ENCODE measurements around the gene AP5B1. TPM values are rescaled to one million over a fixed set of nuclear protein-coding genes. Genes with fewer than 3 reads are reported as not detected.
A peak's percentile ranks its signal among the peaks of the same experiment; 100 is the strongest.

Gene AP5B1, protein sequence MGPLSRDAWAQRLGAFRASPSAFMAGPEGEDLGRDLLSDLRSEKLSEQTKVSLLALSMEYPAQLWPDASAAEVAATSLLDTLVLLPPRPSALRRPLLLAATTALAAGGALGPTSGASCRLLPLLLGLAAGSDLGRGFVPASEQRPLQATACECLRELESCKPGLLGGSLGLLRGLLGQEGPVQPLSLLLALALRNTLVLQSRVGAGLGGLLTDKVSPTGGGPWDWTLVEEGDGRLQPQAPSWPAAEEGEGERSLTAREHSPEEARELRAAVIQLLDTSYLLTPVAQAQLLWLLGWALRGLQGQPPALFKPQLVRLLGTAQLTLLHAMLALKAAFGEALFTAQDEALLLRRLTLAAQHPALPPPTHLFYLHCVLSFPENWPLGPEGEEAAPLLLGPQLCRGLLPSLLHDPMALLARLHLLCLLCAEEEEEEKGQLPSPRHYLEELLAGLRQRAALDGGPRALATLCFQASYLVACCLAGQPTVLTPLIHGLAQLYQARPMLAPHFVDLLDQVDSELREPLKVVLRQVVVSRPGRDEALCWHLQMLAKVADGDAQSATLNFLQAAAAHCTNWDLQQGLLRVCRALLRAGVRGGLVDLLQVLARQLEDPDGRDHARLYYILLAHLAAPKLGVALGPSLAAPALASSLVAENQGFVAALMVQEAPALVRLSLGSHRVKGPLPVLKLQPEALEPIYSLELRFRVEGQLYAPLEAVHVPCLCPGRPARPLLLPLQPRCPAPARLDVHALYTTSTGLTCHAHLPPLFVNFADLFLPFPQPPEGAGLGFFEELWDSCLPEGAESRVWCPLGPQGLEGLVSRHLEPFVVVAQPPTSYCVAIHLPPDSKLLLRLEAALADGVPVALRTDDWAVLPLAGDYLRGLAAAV
- 19.7 and 20.0 TPM in 2 replicates for total RNA-seq (2014; rRNA removed; shearing (Covaris generic))
- 26.4 and 33.9 TPM in 2 replicates for polyA plus RNA-seq (2015; cell fraction: cytosol; rRNA removed)
- polyA plus RNA-seq (2015; cell fraction: nucleus; rRNA removed): 33.0 and 38.5 TPM in 2 replicates

DNA sequence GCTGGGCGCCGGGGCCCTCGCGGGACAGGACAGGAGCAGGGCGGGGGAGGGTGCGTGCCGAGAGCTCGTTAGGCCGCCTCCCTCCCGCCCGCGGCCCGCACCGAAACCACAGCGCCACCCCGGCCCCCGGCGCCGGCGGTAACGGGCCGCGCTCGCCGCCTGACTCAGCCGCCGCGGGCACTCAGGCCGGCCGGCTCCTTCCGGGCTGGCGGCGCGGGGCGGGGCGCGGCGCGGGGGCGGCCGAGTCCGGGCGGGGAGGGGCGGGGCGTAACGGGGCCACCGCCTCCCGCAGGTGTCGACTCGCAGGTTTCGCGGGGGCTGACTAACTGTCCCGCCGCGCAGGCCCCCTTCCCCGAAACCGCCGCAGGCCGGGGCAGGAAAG, at the start of gene AP5B1:
Gene AP5B1, minus strand, starts transcription at position 207 of the 382 bp plus-strand sequence. CDS start 385 bp downstream, outside the sequence.
- peak; percentile 51 for DNase-seq (ENCODE audit: low read depth, low spot score)
- in situ Hi-C loops (cut with HindIII; ENCODE audit: low pct_unique_long_range_greater_than_20kb, low sequenced_read_pairs): no loop called here

DNA sequence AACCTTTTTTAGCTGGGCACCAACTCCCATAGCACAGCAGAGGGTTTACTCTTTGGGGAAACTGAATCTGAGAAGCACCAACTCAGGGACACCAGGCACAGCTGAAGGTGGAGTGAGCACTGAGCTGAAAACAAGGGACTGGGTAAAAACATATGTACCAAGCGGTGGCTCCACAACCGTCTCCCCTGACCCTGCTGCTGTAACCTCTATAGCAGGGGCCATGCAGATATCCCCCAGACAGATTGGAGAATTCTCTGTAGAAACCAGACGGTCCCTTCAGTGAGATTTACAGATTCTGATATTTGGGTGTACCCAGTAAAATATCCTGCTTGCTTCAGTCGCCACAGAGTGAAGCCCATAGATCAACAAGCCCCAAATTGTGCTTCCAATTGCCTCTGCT, 48.7 kb upstream of the AP5B1 start:
- in situ Hi-C loops (cut with HindIII; ENCODE audit: low pct_unique_long_range_greater_than_20kb, low sequenced_read_pairs): no loop called here
- DNase-seq (ENCODE audit: low read depth, low spot score): no peak

DNA sequence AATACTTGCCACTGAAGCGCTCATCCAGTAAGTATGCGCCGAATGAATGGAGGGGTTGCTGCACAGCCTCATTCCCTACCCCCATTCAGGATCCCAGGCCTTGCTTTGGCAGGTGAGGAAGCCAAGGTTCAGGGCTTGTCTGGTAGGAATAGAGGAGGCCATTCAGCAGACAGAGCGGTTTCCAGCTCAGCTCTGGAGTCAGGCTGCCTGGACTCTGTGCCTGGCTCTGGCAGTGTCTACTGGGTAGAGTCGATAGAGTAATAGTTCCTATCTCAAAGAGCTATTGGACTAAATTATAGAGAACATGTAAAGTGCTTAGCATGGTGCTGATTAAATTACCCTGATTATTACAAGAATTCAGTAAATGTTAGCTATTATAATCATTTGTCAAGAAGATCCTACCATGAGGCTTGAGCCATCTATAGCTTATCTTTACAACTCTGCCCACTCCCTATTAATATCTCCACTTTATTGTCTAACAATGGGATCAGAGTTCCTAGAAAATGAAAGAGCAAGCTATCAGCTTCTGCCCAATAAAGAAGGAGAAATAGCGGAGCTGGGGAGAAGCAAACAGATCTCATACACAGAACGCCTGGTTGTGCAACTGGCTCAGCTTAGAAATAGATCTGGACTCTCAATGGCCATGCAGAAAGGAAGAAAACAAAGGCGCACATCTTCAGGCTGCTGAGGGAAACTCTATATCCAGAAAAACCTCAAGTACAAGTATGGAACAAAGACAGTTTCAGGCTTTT, 46.4 kb upstream of the AP5B1 start:
- in situ Hi-C loops (cut with HindIII; ENCODE audit: low pct_unique_long_range_greater_than_20kb, low sequenced_read_pairs): no loop called here
- peak; percentile 31 for DNase-seq (ENCODE audit: low read depth, low spot score)

DNA sequence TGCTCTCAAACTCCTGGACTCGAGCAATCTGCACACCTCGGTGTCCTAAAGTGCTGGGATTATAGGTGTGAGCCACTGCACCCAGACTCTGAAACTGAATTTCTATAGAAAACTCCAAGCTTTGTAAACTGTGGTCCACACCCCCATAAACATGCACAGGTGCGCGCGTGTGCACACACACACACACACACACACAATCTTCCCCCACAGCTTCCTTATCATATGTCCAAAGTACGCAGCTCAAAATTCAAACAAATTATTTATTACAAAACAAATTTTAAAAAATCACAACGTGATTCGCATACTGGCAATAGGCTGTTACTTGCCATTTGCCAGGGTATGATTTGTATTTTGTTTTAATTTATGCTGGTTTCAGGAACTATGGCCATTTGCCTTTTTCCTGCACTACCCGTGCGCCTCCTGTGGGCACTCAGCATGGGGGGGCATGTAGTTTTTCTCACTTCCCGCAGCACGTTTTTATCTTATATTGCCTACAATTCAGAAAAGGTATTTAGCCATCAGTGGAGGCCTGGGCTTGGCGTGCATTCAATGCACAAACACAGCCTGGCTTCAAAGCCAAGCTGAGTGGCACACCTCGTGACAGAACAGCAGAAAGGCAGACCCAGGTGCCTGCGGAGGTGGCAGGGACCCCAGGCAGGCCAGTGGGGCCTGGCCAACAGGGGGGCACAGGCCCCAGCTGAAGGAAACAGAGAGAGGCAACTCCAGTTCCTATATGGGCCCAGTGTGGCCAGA, 42.2 kb upstream of the AP5B1 start:
- in situ Hi-C loops (cut with HindIII; ENCODE audit: low pct_unique_long_range_greater_than_20kb, low sequenced_read_pairs): no loop called here
- no peak for DNase-seq (ENCODE audit: low read depth, low spot score)

DNA sequence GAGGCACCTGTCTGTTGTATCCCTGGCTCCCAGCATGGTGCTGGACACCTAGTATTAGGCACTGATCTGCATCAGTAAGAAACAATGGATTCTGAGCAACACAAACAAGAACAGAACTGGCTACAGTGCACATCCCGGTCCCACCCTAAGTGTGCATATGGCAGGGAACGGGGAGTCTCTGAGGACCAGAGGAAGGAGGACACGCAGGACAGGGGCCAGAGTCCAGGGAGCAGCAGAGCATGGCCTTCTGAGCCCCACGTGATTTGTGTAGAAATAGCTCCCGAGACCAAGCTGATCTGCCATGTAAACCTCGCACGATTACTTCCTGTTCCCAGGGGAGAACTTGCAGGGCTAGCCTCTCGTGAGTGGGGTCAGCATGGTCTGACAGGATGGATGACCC, 40.3 kb upstream of the AP5B1 start:
- no peak for DNase-seq (ENCODE audit: low read depth, low spot score)
- in situ Hi-C loops (cut with HindIII; ENCODE audit: low pct_unique_long_range_greater_than_20kb, low sequenced_read_pairs): no loop called here

DNA sequence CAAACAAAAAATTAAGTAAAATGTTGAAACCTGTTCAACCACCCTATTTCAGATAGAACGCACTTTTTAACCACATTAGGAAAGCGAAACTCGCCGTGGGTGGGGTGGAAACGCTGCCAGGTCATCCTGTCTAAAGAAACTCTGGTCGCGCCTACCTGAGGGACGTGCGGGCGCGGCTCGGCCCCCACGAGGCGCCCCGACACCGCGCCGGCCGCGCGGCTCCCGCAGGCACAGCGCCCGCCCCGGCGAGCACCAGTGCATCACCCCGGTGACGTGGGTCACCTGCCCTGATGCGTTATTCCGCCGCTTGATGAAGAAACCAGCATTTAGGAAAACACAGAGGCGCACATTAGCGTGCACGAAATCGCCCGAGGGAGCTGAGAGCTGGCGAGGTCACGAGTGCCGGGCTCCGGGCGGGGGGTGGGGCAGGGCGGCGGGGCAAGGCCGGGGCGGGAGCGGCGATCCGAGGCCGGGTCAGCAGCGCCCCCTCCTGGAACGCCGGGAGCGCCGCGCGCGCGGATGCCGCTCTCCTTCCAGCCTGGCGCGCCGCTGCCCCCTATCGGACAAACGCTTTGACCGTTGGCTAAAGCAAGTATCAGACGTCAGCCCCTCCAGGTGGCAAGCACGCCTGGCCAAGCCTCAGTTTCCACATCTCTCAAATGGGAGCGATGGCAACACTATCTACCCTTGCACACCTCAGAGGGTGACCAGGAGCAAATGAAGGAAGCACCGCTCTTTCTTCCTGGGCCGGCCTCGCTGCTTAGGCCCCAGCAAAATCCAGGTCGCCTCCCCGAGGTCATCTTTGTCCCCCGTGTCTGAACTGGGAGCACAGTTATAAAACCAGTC, 37.3 kb upstream of the AP5B1 start:
- peak; percentile 89 for DNase-seq (ENCODE audit: low read depth, low spot score)
- in situ Hi-C loops (cut with HindIII; ENCODE audit: low pct_unique_long_range_greater_than_20kb, low sequenced_read_pairs): no loop called here

DNA sequence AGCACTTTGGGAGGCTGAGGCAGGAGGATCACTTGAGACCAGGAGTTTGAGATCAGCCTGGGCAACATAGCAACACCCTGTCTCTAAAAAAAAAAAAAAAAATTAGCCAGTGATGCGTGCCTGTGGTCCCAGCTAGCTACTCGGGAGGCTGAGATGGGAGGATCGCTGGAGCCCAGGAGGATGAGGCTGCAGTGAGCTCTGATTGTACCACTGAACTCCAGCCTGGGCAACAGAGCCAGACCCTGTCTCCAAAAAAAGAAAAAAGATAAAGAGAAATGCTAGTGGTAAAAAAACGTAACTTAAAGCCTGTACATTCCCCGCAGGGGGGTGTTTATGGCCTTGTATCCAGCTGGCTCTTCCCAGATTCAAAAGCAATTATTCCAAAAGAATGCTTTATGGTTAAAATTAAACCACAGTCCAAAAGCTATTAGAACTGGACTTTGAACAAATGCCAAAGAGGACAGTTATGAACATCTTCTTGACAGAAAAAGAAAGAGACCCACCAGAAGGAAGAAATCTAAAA, 36.6 kb upstream of the AP5B1 start:
- in situ Hi-C loops (cut with HindIII; ENCODE audit: low pct_unique_long_range_greater_than_20kb, low sequenced_read_pairs): no loop called here
- DNase-seq (ENCODE audit: low read depth, low spot score): peak; percentile 7

DNA sequence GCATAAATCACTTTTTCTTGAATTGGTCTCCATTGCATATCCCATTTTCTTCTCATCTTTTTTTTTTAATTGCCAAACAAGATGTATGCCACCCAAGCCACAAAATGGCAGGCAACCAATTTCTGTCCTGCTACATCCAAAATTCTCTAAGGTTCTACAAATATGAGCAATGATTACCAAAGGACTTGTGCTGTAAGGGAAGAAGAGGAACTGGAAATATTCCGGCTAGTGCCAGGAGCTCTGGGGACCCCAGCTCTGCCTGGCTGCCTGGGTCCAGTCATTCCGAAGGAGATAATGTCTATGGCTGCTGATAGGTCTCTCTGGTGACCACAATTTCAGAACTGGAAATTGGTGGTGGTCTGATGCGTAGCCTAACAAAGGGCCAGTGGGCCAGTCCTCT, 35.9 kb upstream of the AP5B1 start:
- DNase-seq (ENCODE audit: low read depth, low spot score): no peak
- in situ Hi-C loops (cut with HindIII; ENCODE audit: low pct_unique_long_range_greater_than_20kb, low sequenced_read_pairs): no loop called here

DNA sequence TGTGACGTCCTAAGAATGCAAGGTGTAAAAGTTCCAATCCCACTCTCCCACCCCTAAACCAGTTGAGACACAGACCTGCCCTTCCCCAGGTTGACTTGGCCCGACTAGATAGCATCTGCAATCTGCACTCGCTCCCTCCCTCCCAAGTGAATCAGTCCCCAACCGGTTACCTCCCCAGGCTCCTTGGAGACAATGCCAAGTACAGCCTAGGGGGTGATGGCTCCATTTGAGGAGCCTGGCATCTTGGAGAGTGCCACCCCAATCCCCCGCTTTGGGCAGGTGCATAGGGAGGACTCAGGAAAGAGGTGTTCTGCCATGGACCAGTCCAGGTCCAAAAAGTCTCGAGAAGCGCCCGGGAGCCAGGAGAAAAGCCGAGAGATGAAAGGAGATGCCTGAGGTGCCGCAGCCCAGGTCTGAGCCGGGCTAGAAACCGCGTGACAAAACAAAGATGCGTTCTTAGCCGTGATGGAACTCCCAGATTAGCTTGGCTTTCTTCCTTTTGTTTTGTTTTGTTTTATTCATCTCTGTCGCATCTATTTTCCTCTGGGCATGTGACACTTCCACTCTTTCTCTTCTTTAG, 34.3 kb upstream of the AP5B1 start:
- peak; percentile 11 for DNase-seq (ENCODE audit: low read depth, low spot score)
- in situ Hi-C loops (cut with HindIII; ENCODE audit: low pct_unique_long_range_greater_than_20kb, low sequenced_read_pairs): no loop called here

DNA sequence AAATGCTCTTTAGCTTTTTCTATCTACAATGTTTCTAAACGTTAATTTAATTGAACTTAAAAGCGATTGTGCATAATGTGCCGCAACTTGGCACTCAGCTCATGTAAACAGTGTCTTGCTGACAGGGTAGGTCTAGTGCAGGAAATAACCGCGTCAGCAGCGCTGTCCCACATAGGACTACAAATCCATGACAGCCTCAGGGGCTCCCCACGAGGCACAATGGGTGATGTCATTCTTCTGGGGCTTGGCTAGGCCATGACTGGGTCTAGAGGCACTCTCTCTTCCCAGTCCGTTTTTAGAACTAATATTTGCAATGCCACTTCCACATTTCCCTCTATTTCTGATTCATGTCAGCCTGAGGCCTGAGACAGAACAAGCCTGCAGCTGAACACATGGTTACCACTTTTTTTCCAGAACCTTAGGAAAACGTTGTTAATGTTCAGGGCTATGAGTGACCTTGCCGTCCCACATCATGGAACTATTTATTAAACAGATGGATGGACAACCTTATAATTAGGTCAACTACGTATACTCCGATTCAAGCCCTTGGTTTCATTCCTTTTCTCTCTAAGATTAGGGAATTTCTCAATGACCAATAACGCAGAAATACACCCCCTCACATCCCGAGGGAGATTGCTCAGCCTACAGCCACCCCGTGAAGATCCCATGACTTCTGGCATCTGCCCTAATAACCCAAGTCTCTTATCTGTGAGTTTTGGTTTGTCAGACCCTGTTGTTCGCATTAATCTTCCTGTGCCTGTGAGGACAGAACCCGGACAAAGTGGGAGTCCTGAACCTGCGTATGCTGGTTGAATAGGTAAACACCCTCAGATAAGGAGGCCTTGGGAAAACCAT, 33.6 kb upstream of the AP5B1 start:
- DNase-seq (ENCODE audit: low read depth, low spot score): peak; percentile 85
- in situ Hi-C loops (cut with HindIII; ENCODE audit: low pct_unique_long_range_greater_than_20kb, low sequenced_read_pairs): no loop called here

DNA sequence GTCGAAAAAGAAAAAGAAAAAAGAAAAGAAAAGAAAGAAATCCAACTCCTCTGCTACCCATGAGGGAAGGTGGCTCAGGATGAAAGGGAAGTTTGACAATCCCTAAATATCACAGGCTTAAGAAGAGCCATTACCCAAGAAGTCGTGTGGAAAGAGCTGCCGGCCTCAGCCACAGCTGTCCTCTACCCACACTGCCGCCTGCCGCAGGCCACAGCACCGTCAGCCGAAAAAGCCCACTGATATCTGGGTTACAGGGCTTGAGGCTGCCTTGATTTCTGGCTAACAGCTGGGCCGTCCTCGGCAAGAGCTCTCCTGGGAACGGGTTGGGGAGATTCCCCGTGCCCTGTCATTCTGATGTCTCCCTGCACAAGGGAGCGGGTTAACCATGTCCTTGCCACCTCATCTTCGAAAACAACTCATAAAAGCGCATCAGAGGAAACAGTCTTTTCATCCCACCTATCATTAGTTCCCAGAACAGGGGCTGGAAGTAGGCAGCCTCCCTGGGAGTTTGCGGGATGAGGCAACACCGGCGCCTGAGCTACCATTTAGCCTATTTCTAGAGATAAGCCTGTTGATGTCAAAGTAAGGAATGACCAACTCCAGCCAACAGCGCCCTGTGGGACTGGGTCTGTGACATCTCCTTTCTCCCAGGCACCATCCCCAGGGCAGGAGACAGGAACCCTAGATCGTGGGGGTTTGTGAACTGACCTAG, 31.1 kb upstream of the AP5B1 start:
- no peak for DNase-seq (ENCODE audit: low read depth, low spot score)

DNA sequence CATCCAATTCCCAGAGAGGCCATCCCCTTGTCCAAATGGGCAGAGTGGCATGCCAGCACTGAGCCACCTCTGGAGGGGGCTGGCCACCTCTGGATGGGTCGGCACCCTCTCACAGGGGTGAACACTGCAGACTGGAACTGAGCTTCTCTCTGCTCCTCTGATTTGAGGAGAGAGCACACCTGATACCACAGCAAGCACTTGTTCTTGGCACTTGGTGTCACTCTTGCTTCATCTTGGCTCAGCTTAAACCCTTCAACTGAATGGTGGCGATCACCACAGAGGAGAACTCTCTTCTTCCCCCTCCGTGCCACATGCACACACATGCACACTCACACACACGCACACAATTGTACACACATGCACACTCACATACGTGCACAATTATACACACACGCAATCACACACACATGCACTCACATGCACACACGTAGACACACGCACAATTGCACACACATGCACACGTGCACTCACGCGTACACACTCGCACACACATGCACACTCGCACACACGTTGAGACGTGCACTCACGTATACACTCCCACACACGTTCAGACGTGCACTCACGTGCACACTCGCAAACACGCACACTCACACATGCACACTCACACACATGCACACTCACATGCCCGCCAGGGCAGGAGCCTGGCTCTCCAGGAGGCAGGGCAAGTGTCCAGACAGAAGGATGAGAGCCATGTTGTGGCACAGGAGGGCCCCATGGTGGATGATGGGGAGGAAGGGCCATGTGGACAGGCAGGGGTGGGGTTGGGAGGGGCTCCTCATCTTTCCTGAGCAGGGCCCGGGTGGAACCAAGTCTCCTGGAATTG, 29.5 kb upstream of the AP5B1 start:
- peak; percentile 35 for DNase-seq (ENCODE audit: low read depth, low spot score)
- in situ Hi-C loops (cut with HindIII; ENCODE audit: low pct_unique_long_range_greater_than_20kb, low sequenced_read_pairs): no loop called here

More for the DNA sequence above, 31.1 kb upstream of the AP5B1 start:
- in situ Hi-C loops (cut with HindIII; ENCODE audit: low pct_unique_long_range_greater_than_20kb, low sequenced_read_pairs): no loop called here

DNA sequence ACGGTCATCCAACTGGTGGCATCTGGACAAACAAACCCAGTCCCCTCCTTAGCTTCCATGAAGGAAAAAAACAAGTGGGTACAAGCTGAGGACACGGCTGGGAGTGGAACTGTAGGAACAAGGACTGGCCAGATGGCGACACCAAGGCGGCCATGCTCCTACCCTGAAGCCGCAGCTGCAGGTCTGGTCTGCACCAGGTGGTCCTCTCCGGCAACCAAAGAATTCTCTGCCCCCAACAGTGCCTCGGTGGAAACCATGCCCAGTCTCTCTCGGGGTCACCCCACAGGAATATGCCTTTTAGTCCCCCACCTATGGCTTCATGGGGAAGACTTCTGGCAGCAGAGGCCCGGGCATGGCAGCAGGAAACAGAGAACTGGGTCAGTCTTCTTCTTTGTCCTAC, 28.7 kb upstream of the AP5B1 start:
- in situ Hi-C loops (cut with HindIII; ENCODE audit: low pct_unique_long_range_greater_than_20kb, low sequenced_read_pairs): no loop called here
- DNase-seq (ENCODE audit: low read depth, low spot score): no peak
